NCI-H2227 treated with DMSO at 0.1 percent for 48 hours (cell line): ENCODE data around the gene METTL15.
"Not testable (repeated sequence)": the region's sequence is repeated elsewhere in the genome, so short reads cannot be mapped to it uniquely, and the experiment has no call there.

Experiments
- DNase-seq: peaks from one replicate; lab custom pipeline; 2025; lab: John Stamatoyannopoulos, UW

METTL15 gene

GRCh38 chr11:28110821-28111200, 2.6 kb downstream of the METTL15 start:
- no peak for DNase-seq

GRCh38 chr11:28114116-28114515, 5.9 kb downstream of the METTL15 start:
- DNase-seq, result no peak

GRCh38 chr11:28114731-28115130, 6.5 kb downstream of the METTL15 start:
- no peak for DNase-seq

GRCh38 chr11:28117712-28118111, 9.5 kb downstream of the METTL15 start:
- DNase-seq, result no peak

GRCh38 chr11:28123151-28123581, 15.0 kb downstream of the METTL15 start:
- DNase-seq, result no peak

- no peak for DNase-seq
Measured at GRCh38 chr11:28132548-28132947, 24.4 kb downstream of the METTL15 start.

GRCh38 chr11:28133146-28133545, 25.0 kb downstream of the METTL15 start:
- no peak for DNase-seq

GRCh38 chr11:28136157-28136556, 28.0 kb downstream of the METTL15 start:
- DNase-seq, result not testable (repeated sequence)

GRCh38 chr11:28137366-28137765, 29.2 kb downstream of the METTL15 start:
- DNase-seq, result no peak

- no peak for DNase-seq
Measured at GRCh38 chr11:28137832-28138231, 29.6 kb downstream of the METTL15 start.

- no peak for DNase-seq
Measured at GRCh38 chr11:28139841-28140415, 31.7 kb downstream of the METTL15 start.

- no peak for DNase-seq
Measured at GRCh38 chr11:28140689-28141455, 32.7 kb downstream of the METTL15 start.

GRCh38 chr11:28142724-28143123, 34.5 kb downstream of the METTL15 start:
- DNase-seq, result no peak

GRCh38 chr11:28144808-28145207, 36.6 kb downstream of the METTL15 start:
- DNase-seq, result no peak

GRCh38 chr11:28146123-28146751, 38.0 kb downstream of the METTL15 start:
- DNase-seq, result no peak

- DNase-seq, result no peak
Measured at GRCh38 chr11:28152743-28153142, 44.6 kb downstream of the METTL15 start.

GRCh38 chr11:28153586-28153985, 45.4 kb downstream of the METTL15 start:
- DNase-seq, result no peak

- no peak for DNase-seq
Measured at GRCh38 chr11:28168718-28169117, 60.5 kb downstream of the METTL15 start.

GRCh38 chr11:28169816-28170215, 61.6 kb downstream of the METTL15 start:
- no peak for DNase-seq

- no peak for DNase-seq
Measured at GRCh38 chr11:28170759-28171158, 62.6 kb downstream of the METTL15 start.

- no peak for DNase-seq
Measured at GRCh38 chr11:28176351-28176750, 68.2 kb downstream of the METTL15 start.

GRCh38 chr11:28195449-28195848, 87.3 kb downstream of the METTL15 start:
- DNase-seq, result no peak

GRCh38 chr11:28209906-28210305, 101.7 kb downstream of the METTL15 start:
- no peak for DNase-seq
